ENCODE data around the gene MAP1B. TPM values are rescaled to one million over a fixed set of nuclear protein-coding genes. Genes with fewer than 3 reads are reported as not detected.
A peak's percentile ranks its signal among the peaks of the same experiment; 100 is the strongest.

The MAP1B gene
- total and polyA plus RNA-seq, 10 donors: 0.68 to 17.3 (median 9.8) TPM

DNA sequence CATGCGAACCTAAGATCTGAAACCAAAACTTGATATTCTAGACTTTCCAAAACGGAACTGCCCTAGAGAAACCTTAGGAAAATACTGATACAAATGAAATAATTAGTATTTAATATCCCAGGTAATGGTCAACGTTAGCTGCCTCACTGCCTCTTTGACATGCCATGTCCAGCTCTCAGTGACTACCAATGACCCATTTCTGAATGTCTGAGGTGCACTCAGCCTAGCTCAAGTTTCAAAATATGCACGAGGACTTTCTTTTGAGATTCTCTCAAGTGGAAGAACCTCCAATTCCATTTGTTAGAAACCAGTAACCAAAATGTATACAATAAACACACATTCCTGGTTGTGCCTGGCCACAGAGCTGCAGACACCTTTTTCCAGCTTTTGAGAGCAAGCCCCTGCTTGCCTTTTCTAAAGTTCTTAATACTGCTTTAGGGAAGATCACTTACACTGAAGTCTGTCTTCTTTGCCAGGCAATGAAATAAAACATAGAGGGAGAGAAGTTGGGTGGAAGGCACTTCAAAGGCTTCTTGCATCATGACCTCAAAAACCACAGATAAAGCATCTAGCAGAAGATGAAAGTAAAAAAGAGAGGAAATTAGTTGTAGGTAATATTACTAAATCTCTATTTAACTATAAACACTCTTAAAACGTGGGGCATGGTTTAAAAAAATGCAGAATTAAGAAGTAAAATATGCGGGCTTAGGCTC is 124.9 kb downstream of the MAP1B start:
- intact Hi-C loops (cut with DNase I; ENCODE audit: low total_unique reads): no loop called here
- Histone ChIP-seq H3K4me3 (no peak overlapping the region), H3K4me1 (peaks cover 0 to 52% (median 30%) of the 10 kb centered on the region in 6 donors), H3K27ac (no peak overlapping the region), H3K9me3 (no peaks in the 10 kb centered on the region), H3K27me3 (replicated peaks in 1 of 7) (no peaks in the 10 kb centered on the region), H3K36me3 (peaks cover 0 to 78% (median 24%) of the 10 kb centered on the region in 6 donors)
- DNase-seq: no peak
- TF ChIP-seq POLR2AphosphoS5 (IDR thresholded peaks at IDR 0.05) (no peak), POLR2A (IDR thresholded peaks at IDR 0.05) (no peak)
- 59 to 76% (median 68%) methylated on average over 6 of the region's 6 CpGs for WGBS, 5 donors

- intact Hi-C loops (cut with DNase I; ENCODE audit: low total_unique reads): no loop called here
- WGBS, 5 donors: 81 to 88% (median 82%) methylated on average over 2 of the region's 2 CpGs
These were observed 125.6 kb downstream of the MAP1B start for GRCh38 chr5:72232838-72233237.

GRCh38 chr5:72233835-72234234 is 126.6 kb downstream of the MAP1B start:
- Histone ChIP-seq H3K9me3 (no peaks in the 10 kb centered on the region), H3K27ac (peak overlapping the region in 1 of 8 donors; percentile 10), H3K4me1 (peaks cover 0 to 52% (median 30%) of the 10 kb centered on the region in 6 donors), H3K4me3 (no peak overlapping the region), H3K36me3 (peaks cover 0 to 78% (median 16%) of the 10 kb centered on the region in 6 donors), H3K27me3 (replicated peaks in 1 of 7) (no peaks in the 10 kb centered on the region)
- intact Hi-C loops (cut with DNase I; ENCODE audit: low total_unique reads): no loop called here
- no peak for DNase-seq
- 23 to 50% (median 40%) methylated on average over 1 of the region's 1 CpG for WGBS, 5 donors
- TF ChIP-seq CTCF (IDR thresholded peaks at IDR 0.05 in 8 of 11, conservative IDR thresholded peaks at IDR 0.05 in 3 of 11) (no peak), POLR2A (IDR thresholded peaks at IDR 0.05) (no peak), POLR2AphosphoS5 (IDR thresholded peaks at IDR 0.05) (no peak)

More at GRCh38 chr5:72232838-72233237, 125.6 kb downstream of the MAP1B start:
- Histone ChIP-seq H3K4me3 (no peak overlapping the region), H3K36me3 (peaks cover 0 to 78% (median 20%) of the 10 kb centered on the region in 6 donors), H3K27me3 (replicated peaks in 1 of 7) (no peaks in the 10 kb centered on the region), H3K4me1 (peaks cover 0 to 52% (median 30%) of the 10 kb centered on the region in 6 donors), H3K27ac (no peak overlapping the region), H3K9me3 (no peaks in the 10 kb centered on the region)
- DNase-seq: no peak
- TF ChIP-seq POLR2AphosphoS5 (IDR thresholded peaks at IDR 0.05) (no peak), CTCF (IDR thresholded peaks at IDR 0.05 in 8 of 11, conservative IDR thresholded peaks at IDR 0.05 in 3 of 11) (no peak), POLR2A (IDR thresholded peaks at IDR 0.05) (no peak)

DNA sequence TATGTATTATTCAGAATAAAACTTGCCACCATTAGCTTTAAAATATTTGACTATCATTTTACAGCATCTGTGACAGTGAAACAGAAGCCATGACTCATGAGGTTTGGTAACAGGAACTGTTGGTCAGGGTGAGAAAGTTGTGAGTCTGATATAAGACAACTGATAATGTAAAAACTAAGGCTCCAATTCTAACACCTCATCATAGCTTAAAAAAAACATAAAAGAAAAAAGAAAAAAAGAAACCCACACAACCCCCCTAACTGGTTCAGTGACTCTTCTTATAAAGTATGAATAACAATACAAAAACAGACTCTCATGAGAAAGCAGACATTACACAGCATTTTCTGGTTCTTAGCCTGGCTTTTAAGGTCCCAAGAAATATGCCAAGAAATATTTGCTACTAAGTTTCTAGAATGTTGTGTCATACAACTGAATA is 127.0 kb downstream of the MAP1B start:
- no peaks in the 10 kb centered on the region for H3K9me3 ChIP-seq
- peaks cover 0 to 52% (median 30%) of the 10 kb centered on the region in 6 donors for H3K4me1 ChIP-seq
- H3K4me3 ChIP-seq: no peak overlapping the region
- no peak for DNase-seq
- no peaks in the 10 kb centered on the region for H3K27me3 ChIP-seq (replicated peaks in 1 of 7)
- intact Hi-C loops (cut with DNase I; ENCODE audit: low total_unique reads): no loop called here
- H3K27ac ChIP-seq: peak overlapping the region in 1 of 8 donors; percentile 10
- TF ChIP-seq POLR2A (IDR thresholded peaks at IDR 0.05) (no peak), POLR2AphosphoS5 (IDR thresholded peaks at IDR 0.05) (no peak), CTCF (IDR thresholded peaks at IDR 0.05 in 8 of 11, conservative IDR thresholded peaks at IDR 0.05 in 3 of 11) (no peak)
- H3K36me3 ChIP-seq: peaks cover 0 to 73% (median 16%) of the 10 kb centered on the region in 6 donors
